ENCODE measurements around the gene OR1F1.
"Not testable (repeated sequence)": the region's sequence is repeated elsewhere in the genome, so short reads cannot be mapped to it uniquely, and the experiment has no call there.

OR1F1 gene

GRCh38 chr16:3193221-3194212 is 5.5 kb downstream of the OR1F1 start:
- Histone ChIP-seq H3K9ac (ENCODE audit: low read depth, low read length) (peak overlapping the region; percentile 66; the same call in 1 of the 2 replicates), H3K9me3 (ENCODE audit: control insufficient read depth, insufficient read depth, low read length) (no peaks in the 10 kb centered on the region), H3K4me1 (ENCODE audit: insufficient read depth, low read length) (no peaks in the 10 kb centered on the region), H3K36me3 (ENCODE audit: insufficient read depth, low read length) (no peaks in the 10 kb centered on the region)

GRCh38 chr16:3194792-3195191 is 6.8 kb downstream of the OR1F1 start:
- no peaks in the 10 kb centered on the region for H3K4me1 ChIP-seq (ENCODE audit: insufficient read depth, low read length)
- no peaks in the 10 kb centered on the region for H3K9me3 ChIP-seq (ENCODE audit: control insufficient read depth, insufficient read depth, low read length)
- H3K36me3 ChIP-seq (ENCODE audit: insufficient read depth, low read length): no peaks in the 10 kb centered on the region
- no peak overlapping the region for H3K9ac ChIP-seq (ENCODE audit: low read depth, low read length)

GRCh38 chr16:3195975-3196374 is 8.0 kb downstream of the OR1F1 start:
- Histone ChIP-seq H3K36me3 (ENCODE audit: insufficient read depth, low read length) (no peaks in the 10 kb centered on the region), H3K4me1 (ENCODE audit: insufficient read depth, low read length) (no peaks in the 10 kb centered on the region), H3K9ac (ENCODE audit: low read depth, low read length) (no peak overlapping the region), H3K9me3 (ENCODE audit: control insufficient read depth, insufficient read depth, low read length) (no peaks in the 10 kb centered on the region)

GRCh38 chr16:3197694-3198333 is 9.8 kb downstream of the OR1F1 start:
- not testable (repeated sequence) for H3K4me1 ChIP-seq (ENCODE audit: insufficient read depth, low read length); H3K36me3 ChIP-seq (ENCODE audit: insufficient read depth, low read length); H3K9me3 ChIP-seq (ENCODE audit: control insufficient read depth, insufficient read depth, low read length); H3K9ac ChIP-seq (ENCODE audit: low read depth, low read length)

GRCh38 chr16:3198334-3199072 is 10.5 kb downstream of the OR1F1 start:
- H3K9ac ChIP-seq (ENCODE audit: low read depth, low read length): no peak overlapping the region
- no peaks in the 10 kb centered on the region for H3K36me3 ChIP-seq (ENCODE audit: insufficient read depth, low read length)
- no peaks in the 10 kb centered on the region for H3K9me3 ChIP-seq (ENCODE audit: control insufficient read depth, insufficient read depth, low read length)
- H3K4me1 ChIP-seq (ENCODE audit: insufficient read depth, low read length): no peaks in the 10 kb centered on the region

GRCh38 chr16:3202903-3203539 is 15.0 kb downstream of the OR1F1 start:
- H3K9ac ChIP-seq (ENCODE audit: low read depth, low read length): no peak overlapping the region
- no peaks in the 10 kb centered on the region for H3K36me3 ChIP-seq (ENCODE audit: insufficient read depth, low read length)
- no peaks in the 10 kb centered on the region for H3K4me1 ChIP-seq (ENCODE audit: insufficient read depth, low read length)
- H3K9me3 ChIP-seq (ENCODE audit: control insufficient read depth, insufficient read depth, low read length): no peaks in the 10 kb centered on the region; the same call in 1 of the 2 replicates

- not testable (repeated sequence) for H3K9me3 ChIP-seq (ENCODE audit: control insufficient read depth, insufficient read depth, low read length); H3K9ac ChIP-seq (ENCODE audit: low read depth, low read length); H3K36me3 ChIP-seq (ENCODE audit: insufficient read depth, low read length); H3K4me1 ChIP-seq (ENCODE audit: insufficient read depth, low read length)
Observed at GRCh38 chr16:3205939-3206338, 17.9 kb downstream of the OR1F1 start.

GRCh38 chr16:3207086-3207953 is 19.3 kb downstream of the OR1F1 start:
- Histone ChIP-seq H3K36me3 (ENCODE audit: insufficient read depth, low read length) (no peaks in the 10 kb centered on the region), H3K9ac (ENCODE audit: low read depth, low read length) (no peak overlapping the region), H3K4me1 (ENCODE audit: insufficient read depth, low read length) (no peaks in the 10 kb centered on the region), H3K9me3 (ENCODE audit: control insufficient read depth, insufficient read depth, low read length) (no peaks in the 10 kb centered on the region; the same call in 1 of the 2 replicates)

- Histone ChIP-seq H3K36me3 (ENCODE audit: insufficient read depth, low read length) (no peaks in the 10 kb centered on the region), H3K4me1 (ENCODE audit: insufficient read depth, low read length) (no peaks in the 10 kb centered on the region), H3K9ac (ENCODE audit: low read depth, low read length) (no peak overlapping the region), H3K9me3 (ENCODE audit: control insufficient read depth, insufficient read depth, low read length) (no peaks in the 10 kb centered on the region; the same call in 1 of the 2 replicates)
Observed at GRCh38 chr16:3212006-3212405, 24.0 kb downstream of the OR1F1 start.

GRCh38 chr16:3212567-3212966 is 24.6 kb downstream of the OR1F1 start:
- Histone ChIP-seq H3K9me3 (ENCODE audit: control insufficient read depth, insufficient read depth, low read length) (no peaks in the 10 kb centered on the region; the same call in 1 of the 2 replicates), H3K36me3 (ENCODE audit: insufficient read depth, low read length) (no peaks in the 10 kb centered on the region), H3K9ac (ENCODE audit: low read depth, low read length) (no peak overlapping the region), H3K4me1 (ENCODE audit: insufficient read depth, low read length) (no peaks in the 10 kb centered on the region)

GRCh38 chr16:3214904-3215600 is 27.0 kb downstream of the OR1F1 start:
- Histone ChIP-seq H3K4me1 (ENCODE audit: insufficient read depth, low read length) (no peaks in the 10 kb centered on the region), H3K36me3 (ENCODE audit: insufficient read depth, low read length) (no peaks in the 10 kb centered on the region), H3K9me3 (ENCODE audit: control insufficient read depth, insufficient read depth, low read length) (no peaks in the 10 kb centered on the region; the same call in 1 of the 2 replicates), H3K9ac (ENCODE audit: low read depth, low read length) (no peak overlapping the region)

GRCh38 chr16:3215601-3216262 is 27.7 kb downstream of the OR1F1 start:
- no peaks in the 10 kb centered on the region; the same call in 1 of the 2 replicates for H3K9me3 ChIP-seq (ENCODE audit: control insufficient read depth, insufficient read depth, low read length)
- H3K9ac ChIP-seq (ENCODE audit: low read depth, low read length): no peak overlapping the region
- H3K4me1 ChIP-seq (ENCODE audit: insufficient read depth, low read length): no peaks in the 10 kb centered on the region
- no peaks in the 10 kb centered on the region for H3K36me3 ChIP-seq (ENCODE audit: insufficient read depth, low read length)

Measured in ES-I3 (cell line).